ENCODE data around the gene ACBD7.
A peak's percentile ranks its signal among the peaks of the same experiment; 100 is the strongest.

Gene ACBD7

GRCh38 chr10:15088428-15089261 is at the start of gene ACBD7:
TSS of gene ACBD7 (minus strand) at chr10:15088776. CDS start at chr10:15088728, 48 bp downstream.
- DNase-seq = peak; percentile 85

GRCh38 chr10:15137636-15138035 is 49.1 kb upstream of the ACBD7 start:
- no peak for DNase-seq

DNA sequence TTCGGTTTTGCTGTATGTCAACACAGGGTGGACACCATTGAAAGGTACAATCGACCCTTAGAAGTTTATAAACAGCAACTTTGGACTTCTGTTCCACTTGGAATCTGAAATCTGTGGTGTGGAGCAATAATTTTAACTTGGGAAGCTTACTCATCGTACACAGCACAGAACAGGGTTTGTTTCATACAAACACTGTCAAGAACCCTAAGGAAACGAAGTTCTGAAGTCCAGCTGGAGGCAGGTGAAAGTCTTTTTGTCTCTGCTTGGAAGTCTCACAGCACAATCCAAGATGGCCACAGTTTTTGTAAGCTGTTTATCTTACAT is 48.4 kb upstream of the ACBD7 start:
- no peak for DNase-seq

DNA sequence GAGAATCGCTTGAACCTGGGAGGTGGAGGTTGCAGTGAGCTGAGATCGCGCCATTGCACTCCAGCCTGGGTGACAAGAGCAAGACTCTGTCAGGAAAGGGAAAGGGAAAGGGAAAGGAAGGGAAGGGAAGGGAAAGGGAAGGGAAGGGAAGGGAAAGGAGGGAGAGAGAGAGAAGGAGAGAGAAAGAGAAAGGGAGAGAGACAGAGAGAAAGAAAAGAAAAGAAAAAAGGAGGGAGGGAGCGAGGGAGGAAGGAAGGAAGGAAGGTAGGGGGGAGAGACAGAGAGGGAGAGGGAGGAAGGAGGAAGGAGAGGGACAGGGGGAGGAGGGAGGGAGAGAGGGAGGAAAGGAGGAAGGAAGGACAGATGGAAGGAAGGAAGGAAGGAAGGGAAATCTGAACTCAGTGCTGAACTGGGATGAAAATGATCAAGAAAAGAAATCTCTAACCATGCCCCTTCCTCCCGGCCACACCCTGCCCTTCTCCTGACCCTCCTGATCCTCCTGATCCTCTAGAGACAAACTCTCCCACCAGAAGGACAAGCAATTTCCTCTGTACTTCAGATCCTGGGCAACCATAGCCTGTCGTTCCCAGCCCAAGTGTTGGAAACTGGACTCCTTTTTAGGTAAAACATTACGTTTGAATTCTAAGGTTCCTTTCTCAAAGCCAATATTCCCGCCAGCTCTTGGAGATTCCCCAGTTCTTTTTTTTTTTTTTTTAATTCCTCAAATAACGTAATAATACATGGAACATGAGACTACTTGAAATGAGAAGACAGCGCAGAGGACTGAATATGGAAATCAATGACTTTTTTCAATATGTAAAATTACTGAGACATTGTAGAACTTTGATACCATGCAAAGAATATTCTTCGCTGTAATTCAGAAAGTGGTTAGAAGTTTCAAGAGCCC is 47.8 kb upstream of the ACBD7 start:
- no peak for DNase-seq

- DNase-seq = no peak
Measured at GRCh38 chr10:15131330-15131729, 42.8 kb upstream of the ACBD7 start.

- no peak for DNase-seq
Measured at GRCh38 chr10:15124908-15125307, 36.3 kb upstream of the ACBD7 start.

DNA sequence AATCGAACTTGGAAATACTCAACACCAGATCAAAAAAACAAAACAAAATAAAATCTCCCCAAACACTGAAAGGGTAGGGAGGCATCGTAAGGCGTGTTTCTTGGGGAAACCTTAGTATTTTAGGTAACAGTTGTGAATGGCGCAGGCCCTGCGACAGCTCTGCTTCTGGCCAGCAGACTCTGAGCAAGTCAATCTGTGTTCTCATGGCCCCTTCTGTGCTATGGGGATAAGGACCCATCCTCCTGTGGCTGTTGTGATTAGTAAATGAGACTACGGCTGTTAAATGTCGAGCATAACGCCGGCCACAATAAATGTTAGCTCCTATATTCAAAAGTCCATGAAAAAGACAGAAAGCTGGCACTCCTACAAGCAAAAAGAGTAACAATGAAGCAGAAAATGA is 35.6 kb upstream of the ACBD7 start:
- no peak for DNase-seq

GRCh38 chr10:15123749-15124184 is 35.2 kb upstream of the ACBD7 start:
- DNase-seq = peak; percentile 77

DNA sequence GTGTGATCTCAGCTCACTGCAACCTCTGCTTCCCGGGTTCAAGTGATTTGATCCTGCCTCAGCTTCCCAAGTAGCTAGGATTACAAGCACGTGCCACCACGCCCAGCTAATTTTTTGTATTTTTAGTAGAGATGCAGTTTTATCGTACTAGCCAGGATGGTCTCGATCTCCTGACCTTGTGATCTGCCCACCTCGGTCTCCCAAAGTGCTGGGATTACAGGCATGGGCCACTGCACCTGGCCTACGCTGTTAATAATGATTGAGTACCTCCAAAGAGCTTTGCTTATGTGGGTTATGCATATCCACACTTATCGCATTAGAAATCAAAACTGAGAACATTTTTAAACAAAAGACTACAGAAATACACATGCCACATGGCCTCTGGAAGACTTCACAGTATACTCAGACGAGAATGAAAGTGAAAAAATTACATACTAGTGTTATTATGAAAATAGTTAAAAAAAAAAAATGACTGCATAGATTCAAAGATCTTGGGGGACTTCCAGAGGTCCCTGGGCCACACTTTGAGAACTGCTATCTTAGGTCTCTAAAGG is 34.0 kb upstream of the ACBD7 start:
- peak; percentile 58 for DNase-seq

DNA sequence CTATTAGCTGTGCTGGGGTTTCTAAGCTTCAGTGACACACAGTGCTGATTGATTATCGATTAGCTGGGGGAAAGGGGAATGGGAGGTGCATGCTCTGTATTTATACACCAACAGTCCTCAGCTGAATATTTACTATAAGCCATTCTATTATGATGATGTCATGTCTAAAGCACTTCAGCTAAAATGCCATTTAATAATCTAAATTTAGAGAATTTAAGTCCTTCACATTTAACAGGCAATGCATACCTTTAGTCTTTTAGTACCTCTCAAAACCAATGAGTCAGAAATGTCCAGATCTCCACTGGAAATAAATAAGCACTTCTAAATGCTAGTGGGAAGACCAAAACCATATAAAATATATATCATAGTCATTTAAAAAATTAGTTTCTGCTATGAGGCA is 33.1 kb upstream of the ACBD7 start:
- DNase-seq = no peak

DNA sequence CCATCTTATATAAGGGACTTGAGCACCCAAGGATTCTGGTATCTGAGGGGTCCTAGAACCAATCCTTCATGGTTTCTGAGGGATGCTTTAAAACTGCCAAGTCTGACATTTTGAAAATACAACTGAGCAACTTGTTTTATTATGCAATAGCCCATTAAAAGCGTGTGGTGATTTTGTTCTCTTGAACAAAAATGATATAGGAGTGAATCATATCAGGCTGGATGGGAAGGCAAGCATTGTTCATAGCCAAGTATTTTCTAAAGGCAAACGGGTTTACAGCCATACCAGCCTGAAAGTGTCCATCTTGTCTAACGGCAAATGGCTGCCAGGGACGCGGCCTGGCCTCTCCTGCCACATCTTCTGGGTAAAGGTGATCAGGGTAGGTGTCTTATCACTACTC is 31.9 kb upstream of the ACBD7 start:
- DNase-seq = no peak

DNA sequence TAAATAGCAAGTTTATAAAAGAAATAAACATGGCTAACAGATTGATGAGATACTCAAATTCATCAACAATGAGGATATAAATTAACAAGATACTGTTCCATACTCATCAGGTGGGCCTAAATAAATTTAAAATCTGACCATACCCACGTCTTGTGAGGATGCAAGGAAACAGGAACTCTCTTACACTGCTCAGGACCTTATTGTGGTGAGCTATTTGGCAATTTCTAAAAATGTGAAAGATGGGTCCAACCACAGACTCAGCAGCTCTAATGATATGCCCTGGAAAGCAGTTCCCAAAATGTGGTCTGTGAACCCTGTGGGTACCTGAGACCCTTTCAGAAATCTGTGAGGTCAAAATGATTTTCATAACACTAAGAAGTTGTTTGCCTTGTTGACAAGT is 30.0 kb upstream of the ACBD7 start:
- DNase-seq = no peak

- no peak for DNase-seq
Measured at GRCh38 chr10:15116225-15116624, 27.6 kb upstream of the ACBD7 start.

DNA sequence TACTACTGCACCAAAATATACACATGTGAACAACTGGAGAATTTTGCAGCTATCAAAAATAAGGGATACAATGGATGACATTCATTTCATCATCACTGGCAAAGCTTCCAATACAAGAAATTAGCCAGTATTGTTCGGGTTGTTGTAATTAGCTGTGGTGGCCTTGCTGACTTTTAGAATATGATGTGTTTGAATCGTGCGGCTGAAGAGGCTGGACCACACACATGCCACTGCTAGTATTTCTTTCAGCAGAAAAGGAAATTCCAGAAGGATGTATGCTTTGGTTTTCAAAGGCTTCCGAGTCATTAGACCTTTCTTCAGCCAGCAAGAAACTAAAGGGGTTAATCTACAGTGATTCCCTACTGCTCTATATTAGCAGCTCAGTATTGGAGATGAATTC is 25.2 kb upstream of the ACBD7 start:
- no peak for DNase-seq

GRCh38 chr10:15112657-15113056 is 24.1 kb upstream of the ACBD7 start:
- DNase-seq = peak; percentile 26

- DNase-seq = peak; percentile 66
Measured at GRCh38 chr10:15106352-15107013, 17.9 kb upstream of the ACBD7 start.

DNA sequence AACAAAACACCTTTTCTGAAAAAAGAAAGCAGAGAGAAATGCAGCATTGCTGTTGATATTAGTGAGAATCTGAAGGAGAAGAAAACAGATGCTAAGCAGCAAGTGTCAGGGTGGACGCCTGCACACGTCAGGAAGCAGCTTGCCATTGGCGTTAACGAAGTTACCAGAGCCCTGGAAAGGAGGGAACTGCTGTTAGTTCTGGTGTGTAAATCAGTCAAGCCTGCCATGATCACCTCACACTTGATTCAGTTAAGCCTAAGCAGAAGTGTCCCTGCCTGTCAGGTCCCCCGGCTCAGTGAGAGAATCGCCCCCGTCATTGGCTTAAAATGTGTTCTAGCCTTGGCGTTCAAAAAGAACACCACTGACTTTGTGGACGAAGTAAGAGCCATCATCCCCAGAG is 14.9 kb upstream of the ACBD7 start:
- DNase-seq = no peak

DNA sequence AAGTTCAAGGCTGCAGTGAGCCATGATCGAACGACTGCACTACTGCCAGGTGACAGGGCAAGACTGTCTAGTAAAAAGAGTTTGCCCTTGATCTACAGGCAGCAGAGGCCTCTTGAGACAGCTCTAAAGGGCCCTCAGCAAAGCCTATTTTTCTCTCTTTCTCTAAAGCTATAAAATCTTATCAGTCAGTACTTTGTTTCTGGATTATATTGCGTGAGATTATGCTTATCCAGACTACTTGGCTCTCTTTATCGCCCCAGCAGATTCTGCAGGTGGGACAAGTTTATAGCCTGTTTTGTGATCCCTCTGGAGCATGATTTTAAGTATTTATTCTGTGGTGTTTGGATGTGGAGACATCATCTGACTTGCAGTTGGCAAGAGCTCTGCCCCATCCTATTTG is 11.3 kb upstream of the ACBD7 start:
- no peak for DNase-seq

DNA sequence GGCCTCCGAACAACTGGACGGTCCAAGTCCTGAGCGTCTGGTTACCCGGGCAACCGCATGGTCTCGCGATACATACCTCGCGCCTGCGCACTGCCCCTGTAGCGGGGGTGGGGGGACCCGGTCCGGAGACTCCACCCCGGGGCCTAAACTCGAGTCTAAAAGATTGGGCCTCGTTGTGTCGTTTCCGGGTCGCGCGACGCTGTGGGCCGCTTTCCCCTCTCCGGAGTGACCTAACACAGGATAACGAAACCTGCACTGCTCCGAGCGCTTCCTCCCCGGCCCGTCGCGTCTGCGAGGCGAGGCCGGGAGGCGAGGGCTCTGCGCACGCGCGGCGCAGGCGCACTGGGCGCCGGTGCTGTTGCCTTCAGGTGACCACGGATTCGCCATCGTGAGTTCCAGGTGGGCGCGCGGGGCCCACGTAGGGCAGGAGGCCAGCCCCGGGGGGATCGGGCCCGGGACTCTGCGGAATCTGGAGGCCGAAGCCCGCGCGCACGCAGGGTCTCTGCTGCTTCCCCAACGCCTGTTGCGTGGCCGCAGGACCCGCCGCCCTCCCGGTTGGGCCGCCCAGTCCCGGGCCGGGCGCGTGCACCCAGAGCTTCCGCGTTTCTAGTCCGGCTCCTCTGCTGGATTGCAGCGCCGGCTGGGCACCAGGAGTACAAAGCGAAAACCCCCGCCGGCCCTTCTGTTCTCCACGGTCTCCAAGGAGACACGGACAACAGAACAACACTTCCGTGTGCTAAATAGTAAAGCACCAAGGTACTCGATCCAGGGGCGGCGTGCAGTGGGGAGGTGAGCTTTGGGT is 8.6 kb upstream of the ACBD7 start, which contains the start of gene RPP38:
Gene RPP38, plus strand, starts transcription at position 345 of the 802 bp plus-strand sequence. CDS start 5,960 bp downstream, outside the sequence.
- DNase-seq = peak; percentile 98

GRCh38 chr10:15096661-15097010 is 8.1 kb upstream of the ACBD7 start:
- DNase-seq = no peak

DNA sequence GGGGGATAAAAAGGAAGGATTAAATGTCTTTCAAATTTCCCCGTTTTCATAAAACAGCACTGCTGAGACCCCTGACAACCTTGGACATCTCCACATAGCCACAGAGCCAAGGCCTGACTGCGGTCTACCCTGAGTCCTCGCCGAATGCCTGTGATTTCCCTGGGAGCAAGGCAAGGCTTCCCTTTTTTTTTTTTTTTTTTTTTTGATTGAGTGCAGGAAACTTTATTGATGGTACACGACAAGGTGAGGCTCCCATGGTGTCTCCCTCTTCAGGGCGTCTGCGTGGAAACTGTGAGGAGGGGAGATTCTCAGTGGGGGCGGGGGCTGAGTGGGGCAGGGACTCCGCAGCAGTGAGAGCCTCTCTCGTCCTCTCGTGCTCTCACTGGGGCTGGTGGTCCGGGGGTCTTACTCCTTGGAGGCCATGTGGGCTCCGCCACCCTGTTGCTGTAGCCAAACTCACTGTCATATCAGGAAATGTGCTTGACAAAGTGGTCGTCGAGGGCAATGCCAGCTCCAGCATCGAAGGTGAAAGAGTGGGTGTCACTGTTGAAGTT is 4.4 kb upstream of the ACBD7 start:
- no peak for DNase-seq

- no peak for DNase-seq
Measured at GRCh38 chr10:15091418-15091817, 2.8 kb upstream of the ACBD7 start.

Measured in activated CD4-positive, alpha-beta T cell treated with anti-CD3 and anti-CD28 coated beads, Interleukin-10, Interleukin-2, amounts not matched to agents 100 ng/mL and 50 ng/mL, durations not matched to agents 16 hours and 8 hours (primary cell).